ENCODE results near the gene HDAC4. TPM values are rescaled to one million over a fixed set of nuclear protein-coding genes. Genes with fewer than 3 reads are reported as not detected.

HDAC4 gene
- total RNA-seq, 1 experiment from 2014 or later: 32.0 TPM

- Histone ChIP-seq H2BK15ac (ENCODE audit: low read depth, low read length) (no peak overlapping the region), H3K23me2 (ENCODE audit: insufficient read length, low read depth, low read length, poor library complexity, severe bottlenecking) (no peaks in the 10 kb centered on the region), H3T11ph (ENCODE audit: low read length) (no peak overlapping the region), H3K14ac (ENCODE audit: insufficient read depth, low read length) (no peak overlapping the region), H2BK120ac (ENCODE audit: low read depth, low read length, poor library complexity, severe bottlenecking) (no peak overlapping the region), H4K8ac (replicated peaks; ENCODE audit: insufficient read length, low read depth, low read length) (no peak overlapping the region), H3K9ac (ENCODE audit: extremely low read depth, insufficient read length, low read length) (no peak overlapping the region), H3K79me1 (ENCODE audit: insufficient read depth, low read depth, low read length, poor library complexity, severe bottlenecking) (no peaks in the 10 kb centered on the region), H3K23ac (ENCODE audit: insufficient read length, low read depth, low read length) (no peak overlapping the region), H4K91ac (ENCODE audit: insufficient read length, low read depth, low read length) (no peak overlapping the region), H3K18ac (ENCODE audit: insufficient read length, low read depth, low read length) (no peak overlapping the region), H3K79me2 (ENCODE audit: insufficient read depth, low read length) (peaks cover 2% of the 10 kb centered on the region; the same call in 1 of the 2 replicates), H2AFZ (ENCODE audit: low read length) (no peak overlapping the region), H3K27me3 (ENCODE audit: insufficient read depth, low read length) (no peaks in the 10 kb centered on the region), H4K20me1 (ENCODE audit: control insufficient read depth, insufficient read depth, insufficient read length) (no peaks in the 10 kb centered on the region), H3K4ac (ENCODE audit: low read depth, low read length) (no peak overlapping the region), H2BK20ac (ENCODE audit: low read depth, low read length, poor library complexity, severe bottlenecking) (no peak overlapping the region), H2AK5ac (ENCODE audit: insufficient read length, low read length) (no peak overlapping the region), H3K9me3 (ENCODE audit: control insufficient read depth, low read depth, low read length) (no peaks in the 10 kb centered on the region), H4K5ac (ENCODE audit: insufficient read length, low read depth, low read length) (no peak overlapping the region), H3K4me1 (ENCODE audit: insufficient read depth, low read length) (peaks cover 2% of the 10 kb centered on the region; the same call in 1 of the 2 replicates), H2BK5ac (ENCODE audit: insufficient read length, low read length) (no peak overlapping the region), H3K27ac (ENCODE audit: insufficient read length, low read depth, low read length) (no peak overlapping the region), H2BK12ac (ENCODE audit: insufficient read length, low read depth, low read length) (no peak overlapping the region), H3K56ac (ENCODE audit: insufficient read length, low read depth, low read length) (no peak overlapping the region), H3K4me2 (ENCODE audit: insufficient read depth, insufficient read length, low read length) (no peak overlapping the region)
- Mint-ChIP-seq H3K27me3 (ENCODE audit: low read depth) (no peaks in the 10 kb centered on the region), H3K27ac (no peak overlapping the region), H3K9me3 (peaks cover 6 to 16% of the 10 kb centered on the region in 2 experiments), H3K36me3 (ENCODE audit: insufficient read depth in 1 of 3, low read depth in 3 of 3) (peaks cover 36 to 43% (median 39%) of the 10 kb centered on the region in 3 experiments), H3K4me1 (peaks cover 18 to 20% of the 10 kb centered on the region in 2 experiments), H3K4me3 (no peak overlapping the region)
- no peak for DNase-seq
- no peak for TF ChIP-seq CTCF (conservative IDR thresholded peaks at IDR 0.05)
- WGBS (ENCODE audit: extremely low coverage, insufficient read length, low lambda C conversion rate): no CpG with 5 or more reads among the region's 7 CpGs
Observed at GRCh38 chr2:239354132-239354790, 46.6 kb downstream of the HDAC4 start.
